ENCODE results near the gene TARBP1.
"Not testable (repeated sequence)": the region's sequence is repeated elsewhere in the genome, so short reads cannot be mapped to it uniquely, and the experiment has no call there.

TARBP1 gene

DNA sequence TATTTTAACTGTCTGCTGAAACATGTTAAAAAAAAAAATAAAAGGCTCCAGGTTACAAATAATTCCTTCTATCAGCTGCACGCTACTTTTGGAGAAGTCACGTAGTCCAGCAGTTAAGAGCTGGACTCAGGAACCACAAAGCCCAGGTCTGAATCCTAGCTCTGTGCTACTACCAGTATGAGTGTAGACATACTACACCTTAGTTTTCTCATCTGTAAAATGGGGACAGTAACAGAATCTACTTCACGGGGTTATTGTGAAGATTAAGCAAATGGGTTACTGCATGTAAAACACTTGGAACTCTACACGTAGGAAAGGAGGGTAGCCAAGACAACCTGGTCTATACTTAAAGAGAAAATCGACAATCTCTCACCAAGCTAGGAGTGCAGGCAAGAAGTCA, 48.3 kb downstream of the TARBP1 start:
- no peak for DNase-seq

GRCh38 chr1:234429434-234429806, 49.6 kb downstream of the TARBP1 start:
- no peak for DNase-seq

GRCh38 chr1:234427950-234428646, 50.9 kb downstream of the TARBP1 start:
- DNase-seq, result no peak

- no peak for DNase-seq
These were observed 65.0 kb downstream of the TARBP1 start for GRCh38 chr1:234413990-234414389.

DNA sequence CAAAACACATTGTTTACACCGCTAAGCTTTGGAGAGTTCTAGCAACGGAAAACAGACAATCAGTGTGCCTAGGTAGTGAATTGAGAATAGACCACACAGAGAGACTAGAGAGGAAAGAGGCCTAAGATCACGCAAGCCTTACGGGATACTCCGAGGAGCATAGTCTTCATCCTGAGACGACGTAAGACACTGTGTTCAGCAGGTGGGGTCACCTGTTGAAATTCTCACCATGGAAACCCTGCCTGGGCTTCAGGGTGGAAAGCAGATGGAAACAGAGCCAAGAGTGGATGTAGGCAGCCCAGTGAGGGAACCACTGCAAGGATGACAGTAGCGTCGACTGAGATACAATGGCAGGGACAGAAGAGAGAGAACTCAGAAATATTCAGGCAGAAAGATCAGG, 65.5 kb downstream of the TARBP1 start:
- no peak for DNase-seq

DNA sequence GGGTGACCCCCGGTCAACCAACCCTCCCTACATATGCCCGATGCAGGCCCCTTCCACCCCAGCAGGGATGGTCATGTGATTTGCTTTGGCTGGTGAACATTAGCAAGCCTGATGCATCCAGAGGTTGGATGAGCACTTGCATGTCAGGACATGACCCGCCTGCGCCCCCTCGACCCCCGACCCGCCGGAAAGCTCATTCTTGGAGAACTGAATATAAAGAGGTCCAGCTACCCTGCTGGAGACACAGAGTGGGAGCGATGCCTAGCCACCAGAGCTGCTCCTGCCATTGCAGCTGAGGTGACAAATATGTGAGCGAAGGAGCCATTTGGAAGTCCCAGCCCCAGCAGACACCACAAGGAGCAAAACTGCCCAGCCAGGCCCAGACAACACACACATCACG, 66.1 kb downstream of the TARBP1 start:
- no peak for DNase-seq

GRCh38 chr1:234409328-234409727, 69.7 kb downstream of the TARBP1 start:
- DNase-seq, result no peak

DNA sequence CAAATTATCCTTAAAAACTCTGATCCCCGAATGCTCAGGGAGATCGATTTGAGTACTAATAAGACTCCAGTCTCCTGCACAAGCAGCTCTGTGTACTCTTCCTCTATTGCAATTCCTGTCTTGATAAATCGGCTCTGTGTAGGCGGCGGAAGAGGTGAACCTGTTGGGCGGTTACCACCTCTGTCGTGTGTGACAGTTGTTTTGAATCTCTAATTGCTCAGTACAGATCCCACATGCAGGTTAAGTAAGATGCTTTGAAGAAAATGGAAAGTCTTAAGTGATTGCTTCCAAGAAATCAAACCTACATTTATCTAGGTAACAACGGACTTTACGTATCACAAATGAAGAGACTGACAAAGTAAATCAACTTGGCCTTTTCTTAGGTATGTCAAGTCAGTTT, 70.2 kb downstream of the TARBP1 start:
- DNase-seq, result no peak

DNA sequence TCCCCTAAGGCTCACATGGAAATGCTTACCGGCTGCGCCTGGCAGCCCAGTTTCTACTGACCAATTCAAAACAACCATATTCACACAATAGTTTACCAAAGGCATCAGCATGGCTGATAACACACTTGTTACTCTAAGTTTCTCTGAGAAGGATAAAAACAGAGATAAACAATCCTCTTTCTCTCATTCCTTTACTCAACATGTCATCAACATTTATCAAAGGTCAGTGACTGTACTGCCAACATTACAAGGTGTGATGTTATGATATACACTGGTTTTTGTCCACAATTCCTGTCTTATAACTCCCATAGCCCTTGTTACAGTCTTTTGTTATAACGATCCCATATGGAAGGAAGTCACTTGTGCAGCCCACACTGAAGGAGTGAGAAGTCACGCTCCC, 72.1 kb downstream of the TARBP1 start:
- DNase-seq, result no peak

DNA sequence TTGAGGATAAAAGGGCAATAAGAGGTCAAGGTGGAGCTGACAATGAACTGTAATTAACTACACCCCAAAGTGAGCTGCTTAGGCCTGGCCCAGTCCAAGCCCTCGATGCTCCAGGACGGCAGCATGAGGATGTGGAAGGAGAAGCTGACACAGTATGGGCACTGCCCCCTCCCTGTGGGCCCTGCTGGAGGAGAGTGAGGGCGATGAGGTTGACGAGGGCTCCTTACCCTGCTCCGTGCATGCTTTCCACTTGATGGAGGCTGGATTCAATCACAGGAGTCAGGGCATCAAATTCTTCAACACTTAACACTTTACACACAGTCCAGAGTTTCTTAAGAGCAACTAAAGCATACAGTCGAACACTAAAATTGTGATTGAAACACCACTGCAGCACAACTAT, 73.3 kb downstream of the TARBP1 start:
- no peak for DNase-seq

GRCh38 chr1:234402939-234403338, 76.0 kb downstream of the TARBP1 start:
- no peak for DNase-seq

DNA sequence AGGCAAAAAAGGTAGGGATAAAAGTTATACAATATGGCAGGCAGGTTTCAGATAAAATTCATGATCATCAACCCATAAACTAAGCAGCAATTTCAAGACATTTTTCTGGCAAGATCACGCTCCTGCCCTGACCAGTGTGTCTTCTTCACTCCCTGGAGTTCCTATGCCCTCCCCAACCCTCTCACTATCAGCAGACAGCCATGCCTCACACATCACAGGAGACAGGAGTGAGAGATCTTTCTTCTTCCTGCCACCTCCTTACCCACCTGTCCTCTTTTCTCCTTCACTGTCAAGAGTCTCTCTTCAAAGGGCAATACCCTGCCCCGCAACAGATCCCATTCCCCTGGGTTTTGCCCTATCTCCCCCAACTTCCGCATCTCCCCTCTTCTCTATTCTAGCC, 77.3 kb downstream of the TARBP1 start:
- DNase-seq, result no peak

- no peak for DNase-seq
These were observed 78.2 kb downstream of the TARBP1 start for GRCh38 chr1:234400773-234401172.

GRCh38 chr1:234399515-234399914, 79.5 kb downstream of the TARBP1 start:
- DNase-seq, result not testable (repeated sequence)

DNA sequence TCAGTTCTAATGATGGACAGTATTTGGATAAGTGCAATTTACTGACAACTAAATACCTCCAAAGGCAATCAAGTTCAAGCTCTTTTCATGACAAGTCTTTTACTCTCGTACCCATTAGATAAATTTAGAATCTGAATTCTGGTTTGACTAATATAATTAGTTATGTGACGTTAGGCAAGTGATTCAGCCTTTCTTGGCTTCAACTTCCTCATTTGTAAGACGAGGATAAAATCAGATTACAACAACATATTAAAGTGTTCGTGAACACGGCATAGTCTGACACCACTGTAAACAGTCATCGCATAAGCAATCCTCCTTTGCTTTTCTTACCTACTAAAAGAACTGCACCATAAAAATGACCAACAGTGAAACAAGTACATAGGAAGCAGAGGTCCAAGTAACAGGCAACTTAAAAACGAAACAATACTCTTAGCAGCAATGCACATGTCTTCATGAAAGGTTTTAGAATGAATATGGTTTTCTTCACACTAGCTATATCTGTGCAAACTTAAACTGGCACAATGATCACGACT, 80.1 kb downstream of the TARBP1 start:
- DNase-seq, result no peak

DNA sequence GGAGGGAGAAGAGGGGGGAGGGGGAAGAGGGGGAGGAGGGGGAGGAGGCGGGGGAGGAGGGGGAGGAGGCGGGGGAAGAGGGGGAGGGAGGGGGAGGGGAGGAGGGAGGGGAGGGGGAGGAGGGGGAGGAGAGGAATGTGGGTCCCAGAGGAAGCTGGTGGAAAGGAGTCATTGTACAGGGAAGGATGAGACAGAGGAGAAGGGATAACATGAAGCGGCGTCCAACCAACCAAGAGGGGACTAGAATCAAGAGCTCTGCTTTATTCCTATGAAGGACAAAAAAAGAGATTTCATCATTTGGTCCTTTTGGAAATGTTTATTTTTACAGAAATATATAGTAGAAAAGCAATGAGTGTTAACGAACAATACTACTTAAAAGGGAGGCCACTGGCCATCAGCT, 81.2 kb downstream of the TARBP1 start:
- DNase-seq, result no peak

DNA sequence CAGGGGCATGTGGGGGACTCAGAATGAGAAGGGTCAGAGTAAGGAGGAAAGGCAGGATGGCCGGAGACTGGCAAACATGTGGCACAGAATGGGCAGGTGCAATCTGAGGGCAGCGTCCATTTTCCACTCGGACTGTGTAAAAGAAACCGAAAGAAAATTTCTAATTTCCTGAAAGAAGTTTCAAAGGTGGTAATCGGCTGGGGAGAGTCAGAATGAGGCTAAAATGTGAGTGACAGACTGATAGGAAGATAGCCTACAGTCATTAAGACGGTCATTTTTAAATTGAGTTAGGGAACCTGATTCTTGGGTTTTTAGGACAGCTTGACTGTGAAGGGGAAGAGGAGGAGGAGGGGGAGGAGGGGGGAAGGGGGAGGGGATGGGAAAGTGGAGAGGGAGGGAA, 82.1 kb downstream of the TARBP1 start:
- DNase-seq, result no peak

DNA sequence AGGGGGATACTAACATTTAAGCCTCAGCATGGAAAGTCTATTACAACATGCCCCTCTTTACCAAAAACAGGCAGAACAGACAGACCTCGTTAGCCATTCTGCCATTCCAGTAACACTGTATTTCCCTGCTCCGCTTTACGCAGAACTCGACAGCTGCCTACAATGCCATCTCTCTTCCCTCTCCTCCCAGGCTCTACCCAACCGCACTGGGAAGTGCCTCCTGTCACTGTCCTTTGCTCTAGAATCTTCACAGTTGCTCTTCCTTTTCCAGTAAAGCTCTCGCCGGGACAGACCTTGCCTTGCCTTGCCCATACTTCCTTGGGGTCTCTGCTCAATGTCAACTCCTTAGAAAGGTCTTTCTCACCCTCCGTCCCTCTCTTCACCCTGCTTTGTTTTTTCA, 82.9 kb downstream of the TARBP1 start:
- no peak for DNase-seq

DNA sequence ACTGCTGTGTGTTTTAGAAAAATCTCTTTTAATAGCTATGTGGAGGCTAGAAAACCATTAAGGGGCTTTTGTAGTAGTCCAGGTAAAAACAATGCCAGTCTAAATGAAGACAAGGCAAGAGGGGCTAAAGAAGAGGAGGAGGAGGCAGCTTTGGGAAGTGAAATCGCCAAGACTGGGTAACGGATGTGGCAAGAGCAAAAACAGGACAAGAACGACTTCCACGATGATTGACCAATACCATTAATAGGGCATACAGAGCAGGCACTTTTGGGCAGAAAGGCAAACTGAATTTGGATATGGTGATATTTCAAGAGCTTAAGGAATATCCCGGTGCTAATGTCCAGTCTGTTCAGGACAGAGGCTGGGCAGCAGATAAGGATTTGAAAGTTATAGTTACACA, 83.7 kb downstream of the TARBP1 start:
- DNase-seq, result no peak

DNA sequence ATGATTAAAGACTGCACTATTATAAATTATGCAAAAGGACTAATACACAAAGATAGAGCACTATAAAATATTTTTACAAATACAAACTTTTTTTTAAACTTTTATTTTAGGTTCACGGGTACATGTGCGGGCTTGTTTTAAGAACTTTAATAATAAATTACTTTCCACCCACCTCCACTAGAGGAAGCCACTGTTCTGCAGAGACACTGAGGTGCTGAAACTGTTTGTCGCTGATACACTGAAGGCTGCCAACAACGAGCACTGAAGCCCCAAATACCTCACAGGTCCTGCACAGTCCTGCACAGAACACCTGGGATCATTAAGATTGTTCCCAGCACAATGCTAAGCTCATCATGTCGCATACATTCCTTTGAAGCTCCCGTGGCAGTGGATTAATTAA, 85.8 kb downstream of the TARBP1 start:
- DNase-seq, result no peak

DNA sequence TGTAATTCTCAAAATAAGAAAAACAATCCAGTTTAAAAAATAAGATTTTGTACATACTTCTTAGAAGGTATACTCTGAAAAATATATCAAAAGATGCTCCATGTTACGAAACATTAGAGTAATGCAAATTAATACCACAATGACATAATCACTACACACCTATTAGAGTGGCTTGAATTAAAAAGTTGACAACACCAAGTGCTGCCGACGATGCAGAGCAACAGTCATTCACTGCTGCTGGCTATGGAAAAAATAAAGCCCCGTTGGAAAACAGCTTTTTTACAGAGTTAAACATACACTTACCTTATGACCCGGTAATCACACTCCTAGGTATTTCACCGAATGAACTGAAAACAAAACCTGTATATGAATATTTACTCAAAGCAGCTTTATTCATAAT, 90.9 kb downstream of the TARBP1 start:
- DNase-seq, result no peak

GRCh38 chr1:234386122-234386521, 92.9 kb downstream of the TARBP1 start:
- no peak for DNase-seq

DNA sequence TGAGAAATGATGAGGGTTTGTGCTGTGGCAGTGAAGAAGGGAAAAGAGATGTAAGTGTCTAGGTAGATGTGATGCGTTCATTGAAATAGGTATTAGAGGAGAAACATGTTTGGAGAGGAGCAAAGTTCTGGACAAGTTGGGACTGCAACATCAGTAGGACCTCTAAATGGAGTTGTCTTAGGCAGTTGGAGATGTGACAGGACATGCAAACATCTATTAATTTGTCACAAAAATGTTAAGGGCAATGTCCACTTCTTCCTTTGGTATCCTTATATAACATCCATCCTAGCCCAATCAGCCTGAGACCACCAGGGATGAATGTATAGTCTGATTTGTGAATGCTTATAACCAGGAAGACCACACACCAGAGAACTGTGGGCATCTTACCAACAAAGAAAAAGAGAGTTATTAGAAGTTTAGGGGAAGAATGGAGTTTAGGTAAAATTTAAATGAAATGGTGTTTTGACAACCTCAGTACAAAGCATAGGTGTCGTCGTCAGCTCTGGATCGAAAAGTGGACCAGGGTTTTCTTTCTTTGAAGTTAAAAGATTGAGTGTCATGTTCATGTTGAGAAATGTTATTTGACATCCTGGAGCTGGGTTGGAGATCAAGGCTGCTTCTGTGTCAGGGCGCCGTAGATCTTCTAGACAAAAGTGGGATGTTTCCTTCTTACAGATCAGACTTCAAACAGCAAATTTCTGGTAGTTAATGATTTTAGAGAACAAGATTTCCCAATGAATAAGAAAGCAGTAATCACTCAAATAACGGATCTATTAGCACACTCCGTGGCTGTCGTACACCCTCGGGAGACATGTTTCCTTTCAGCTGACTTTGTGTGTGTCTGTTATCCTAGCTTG, 97.1 kb downstream of the TARBP1 start:
- DNase-seq, result no peak

DNA sequence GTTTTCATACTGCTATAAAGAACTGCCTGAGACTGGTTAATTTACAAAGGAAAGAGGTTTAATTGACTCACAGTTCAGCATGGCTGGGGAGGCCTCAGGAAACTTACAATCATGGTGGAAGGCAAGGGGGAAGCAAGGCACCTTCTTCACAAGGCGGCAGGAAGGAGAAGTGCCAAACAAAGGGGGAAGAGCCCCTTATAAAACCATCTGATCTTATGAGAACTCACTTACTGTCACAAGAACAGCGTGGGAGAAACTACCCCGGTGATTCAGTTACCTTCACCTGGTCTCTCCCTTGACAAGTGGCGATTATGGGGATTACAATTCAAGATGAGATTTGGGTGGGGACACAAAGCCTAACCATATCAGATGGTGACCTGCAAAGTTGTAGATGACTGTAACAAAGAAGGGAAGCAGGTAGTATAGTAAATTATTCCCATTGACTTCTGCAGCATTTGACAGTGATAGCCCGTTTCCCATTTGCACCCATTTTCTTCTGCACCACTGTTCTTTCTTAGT, 99.3 kb downstream of the TARBP1 start:
- not testable (repeated sequence) for DNase-seq

Data from DMS79 treated with DMSO at 0.1 percent for 48 hours (cell line).